SK-N-SH (cell line): ENCODE results near the gene SPON2. TPM values are rescaled to one million over a fixed set of nuclear protein-coding genes. Genes with fewer than 3 reads are reported as not detected.

Source experiments
- CTCF ChIA-PET: fragments of 300-600, 350-600 bp; formaldehyde crosslinking; extraction: SDS; loops from one replicate; lab custom pipeline; 2021; lab: Yijun Ruan, JAX
- POLR2A ChIA-PET: fragments of 350-600 bp; sonication (Branson Sonifier 250); formaldehyde crosslinking; extraction: SDS; loops from one replicate; lab custom pipeline; 2020; ENCODE audit warnings: antibody characterized with exemption, inconsistent platforms; lab: Yijun Ruan, JAX
- DNase-seq: peaks from one replicate; pipeline ENCODE4 v3.0.0; 2012
- H2AFZ ChIP-seq: fragments of 200-600 bp; sonication (generic); 2 replicates; pipeline ENCODE4 v1.8.1; 2016; ENCODE audit warnings: antibody characterized with exemption, mild to moderate bottlenecking, low read depth
- H3F3A ChIP-seq: fragments of 200-600 bp; sonication (generic); replicated peaks from 2 replicates; pipeline ENCODE3; 2016; ENCODE audit warnings: antibody characterized with exemption, mild to moderate bottlenecking; ENCODE audit not compliant: insufficient read depth
- H3K27ac ChIP-seq, 2 experiments: fragments of 200-500 bp in 1 of 2; fragments of 200-600 bp in 1 of 2; sonication (Bioruptor generic) in 1 of 2; sonication (generic), shearing (Covaris generic) in 1 of 2; 2 replicates each; pipeline versions ENCODE4 v1.5.1 to v1.6.1; 2014 to 2016; ENCODE audit warnings: low read depth in 2 of 2, inconsistent platforms in 1 of 2, low read length in 1 of 2, mild to moderate bottlenecking in 1 of 2, mixed read lengths in 1 of 2
- H3K27me3 ChIP-seq: fragments of 200-600 bp; sonication (generic), shearing (Covaris generic); 2 replicates; pipeline ENCODE4 v1.6.1; 2016; ENCODE audit warnings: mixed run types; ENCODE audit not compliant: insufficient read depth
- H3K36me3 ChIP-seq, 2 experiments: fragments of 200-500 bp in 1 of 2; fragments of 200-600 bp in 1 of 2; sonication (Bioruptor generic) in 1 of 2; sonication (generic) in 1 of 2; replicated peaks in 1 of 2; 2 replicates each; pipeline versions ENCODE3 to v1.5.1; 2014 to 2016; ENCODE audit warnings: low read length in 1 of 2, mild to moderate bottlenecking in 1 of 2; ENCODE audit not compliant: insufficient read depth in 2 of 2, control insufficient read depth in 1 of 2
- H3K4me1 ChIP-seq, 2 experiments: fragments of 200-500 bp in 1 of 2; fragments of 200-600 bp in 1 of 2; sonication (Bioruptor generic) in 1 of 2; sonication (generic), shearing (Covaris generic) in 1 of 2; 2 replicates each; pipeline versions ENCODE4 v1.5.1 to v1.6.1; 2014 to 2016; ENCODE audit warnings: low read depth in 1 of 2, low read length in 1 of 2, mixed run types in 1 of 2; ENCODE audit not compliant: insufficient read depth in 2 of 2, control insufficient read depth in 1 of 2
- H3K4me2 ChIP-seq: fragments of 200-600 bp; sonication (generic), shearing (Covaris generic); 2 replicates; pipeline ENCODE4 v1.6.1; 2017; ENCODE audit warnings: mixed run types
- H3K4me3 ChIP-seq, 2 experiments: fragments of 200-500 bp in 1 of 2; fragments of 200-600 bp in 1 of 2; sonication (Bioruptor generic) in 1 of 2; sonication (generic), shearing (Covaris generic) in 1 of 2; 2 replicates each; pipeline versions ENCODE4 v1.5.1 to v1.8.1; 2014 to 2016; ENCODE audit warnings: low read depth in 2 of 2, inconsistent platforms in 1 of 2, low read length in 1 of 2, mild to moderate bottlenecking in 1 of 2, mixed read lengths in 1 of 2, moderate library complexity in 1 of 2
- H3K79me2 ChIP-seq: fragments of 200-600 bp; sonication (generic); 2 replicates; pipeline ENCODE4 v1.8.1; 2017; ENCODE audit warnings: mild to moderate bottlenecking; ENCODE audit not compliant: insufficient read depth
- H3K9ac ChIP-seq: fragments of 200-600 bp; sonication (generic); 2 replicates; pipeline ENCODE4 v1.6.1; 2017; ENCODE audit warnings: mixed run types
- H3K9me2 ChIP-seq: fragments of 200-600 bp; sonication (generic); 2 replicates; pipeline ENCODE4 v1.6.1; 2017; ENCODE audit warnings: mixed run types
- H3K9me3 ChIP-seq: fragments of 200-600 bp; sonication (generic); 2 replicates; pipeline ENCODE4 v1.6.1; 2017; ENCODE audit warnings: mixed run types, mild to moderate bottlenecking, moderate library complexity
- H4K20me1 ChIP-seq: fragments of 200-600 bp; sonication (generic); 2 replicates; pipeline ENCODE4 v1.6.1; 2017; ENCODE audit warnings: mild to moderate bottlenecking, mixed run types; ENCODE audit not compliant: insufficient read depth
- ELF1 ChIP-seq: IDR thresholded peaks from 2 replicates; pipeline ENCODE4 v1.4.0; 2012
- EP300 ChIP-seq, 2 experiments: IDR thresholded peaks; 2 replicates each; pipeline versions ENCODE4 v1.4.0 to v1.6.1; 2012; ENCODE audit warnings: borderline replicate concordance in 1 of 2, low read depth in 1 of 2, low read length in 1 of 2
- EZH2phosphoT487 ChIP-seq: fragments of 200-600 bp; sonication (generic); IDR thresholded peaks from 2 replicates; pipeline ENCODE4 v1.6.1; 2017; ENCODE audit warnings: low read depth, mixed run types, mild to moderate bottlenecking, antibody characterized with exemption, moderate library complexity, borderline replicate concordance
- FOSL2 ChIP-seq: IDR thresholded peaks from 2 replicates; pipeline ENCODE4 v1.4.0; 2012; ENCODE audit warnings: low read depth, mild to moderate bottlenecking, moderate library complexity, borderline replicate concordance
- FOXM1 ChIP-seq: IDR thresholded peaks from 2 replicates; pipeline ENCODE4 v1.4.0; 2012; ENCODE audit warnings: low read depth, mild to moderate bottlenecking
- MXI1 ChIP-seq: IDR thresholded peaks from 2 replicates; pipeline ENCODE4 v1.6.1; 2012; ENCODE audit warnings: mild to moderate bottlenecking, low read depth, low read length, improper control_type of control experiment
- NFIC ChIP-seq: IDR thresholded peaks from 2 replicates; pipeline ENCODE4 v1.4.0; 2012; ENCODE audit warnings: borderline replicate concordance
- POLR2AphosphoS5 ChIP-seq: IDR thresholded peaks from 2 replicates; pipeline ENCODE4 v1.6.1; 2012; ENCODE audit warnings: low read depth, low read length
- RAD21 ChIP-seq: IDR thresholded peaks from 2 replicates; pipeline ENCODE4 v1.6.1; 2012; ENCODE audit warnings: mild to moderate bottlenecking, low read length
- RCOR1 ChIP-seq: fragments of 150-350 bp; IDR thresholded peaks from 2 replicates; pipeline ENCODE4 v1.6.1; 2017; ENCODE audit warnings: antibody characterized with exemption, low read length
- RFX5 ChIP-seq: IDR thresholded peaks from 2 replicates; pipeline ENCODE4 v1.6.1; 2012; ENCODE audit warnings: mild to moderate bottlenecking, improper control_type of control experiment, low read length
- RXRA ChIP-seq: IDR thresholded peaks from 2 replicates; pipeline ENCODE4 v1.4.0; 2012; ENCODE audit warnings: low read depth, mild to moderate bottlenecking, borderline replicate concordance
- TAF1 ChIP-seq: IDR thresholded peaks from 2 replicates; pipeline ENCODE4 v1.6.1; 2012; ENCODE audit warnings: low read depth, mild to moderate bottlenecking, low read length, moderate library complexity, borderline replicate concordance
- TCF12 ChIP-seq: IDR thresholded peaks from 2 replicates; pipeline ENCODE4 v1.4.0; 2012
- TEAD4 ChIP-seq: IDR thresholded peaks from 2 replicates; pipeline ENCODE4 v1.4.0; 2012; ENCODE audit warnings: mild to moderate bottlenecking, borderline replicate concordance; ENCODE audit not compliant: insufficient read depth
- YY1 ChIP-seq: IDR thresholded peaks from 2 replicates; pipeline ENCODE4 v1.4.0; 2012; ENCODE audit warnings: low read depth, mild to moderate bottlenecking
- WGBS: methylation state at CpG from one replicate; pipeline ENCODE4 v1.1.6; 2017; ENCODE audit warnings: low lambda C conversion rate; 5-methylcytosine and 5-hydroxymethylcytosine counted together
- polyA plus RNA-seq, 3 experiments: library from polyadenylated mRNA; depleted of rRNA; stranded (reverse); fragments of >200 nt; gene quantifications; 2 replicates each; pipeline ENCODE4 v1.2.3, GENCODE V29; 2012
- TF ChIP-seq, protein P1 (sequence below): IDR thresholded peaks from 2 replicates; pipeline ENCODE4 v1.4.0; 2012; ENCODE audit warnings: low read depth
- TF ChIP-seq, protein P2 (sequence below): IDR thresholded peaks from 2 replicates; pipeline ENCODE4 v1.4.0; 2012; ENCODE audit warnings: low read depth, borderline replicate concordance

Gene SPON2
- polyA plus RNA-seq, 1 of the 3 experiments (the other 2 are of a cell fraction): 11.4 TPM

DNA sequence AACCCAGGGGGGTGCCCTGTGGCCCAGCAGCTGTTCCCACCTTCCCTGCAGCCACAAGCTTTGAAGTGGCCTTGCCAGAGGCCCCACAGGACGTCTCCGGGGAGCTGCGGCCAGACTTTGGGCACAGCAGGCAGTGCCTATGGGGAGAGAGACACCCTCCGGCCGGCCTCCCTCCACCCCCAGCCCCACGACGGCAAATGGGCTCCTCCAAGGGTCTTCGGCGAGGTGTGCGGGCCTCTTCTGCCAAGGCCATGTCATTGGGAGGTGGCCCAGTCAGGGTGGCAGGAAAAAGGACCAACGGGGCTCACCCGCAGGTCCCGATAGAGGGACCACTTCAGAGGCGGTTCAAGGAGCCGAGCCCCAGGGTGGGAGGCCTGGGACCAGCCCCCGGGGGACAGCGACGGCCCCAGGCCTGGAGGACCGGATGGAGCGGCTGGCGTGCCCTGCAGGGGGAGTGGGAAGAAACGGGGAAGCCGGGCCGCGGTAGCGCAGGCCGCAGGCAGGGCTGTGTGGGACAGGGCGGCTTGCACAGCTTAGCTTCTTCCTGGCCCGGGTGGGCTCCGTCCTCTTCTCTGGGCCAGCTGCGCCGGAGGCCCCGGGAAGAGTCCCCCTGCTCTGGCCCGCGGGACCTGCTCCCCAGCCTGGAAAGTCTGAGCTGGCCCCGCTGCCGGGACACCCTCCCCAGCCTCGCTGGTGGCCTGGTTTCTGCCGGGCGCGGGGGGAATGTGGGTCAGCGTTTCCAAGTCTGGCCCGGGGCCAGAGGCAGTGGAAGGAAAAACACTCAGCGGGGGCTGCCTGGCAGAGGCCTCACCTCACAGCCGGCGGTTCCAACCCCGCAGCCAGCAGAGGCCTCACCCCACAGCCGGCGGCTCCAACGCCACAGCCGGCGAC is 21.9 kb upstream of the SPON2 start:
- ChIA-PET CTCF (interaction anchor here (0.7 to 1.3 kb wide), 5 partner anchors 11 to 158 kb away, joined by 3 read pairs; no protein-coding TSS in a partner anchor), POLR2A (no interaction called here)
- peak; percentile 31; the same call in 1 of the 2 replicates for TF ChIP-seq TCF12
- TF ChIP-seq RXRA: 0 out of 2 replicates have a peak, but pooled peaks have one; percentile 27
- no peak for TF ChIP-seq ELF1
- no peak for TF ChIP-seq EZH2phosphoT487
- 0 out of 2 replicates have a peak, but pooled peaks have one; percentile 8 for TF ChIP-seq TAF1
- TF ChIP-seq, protein P1, sequence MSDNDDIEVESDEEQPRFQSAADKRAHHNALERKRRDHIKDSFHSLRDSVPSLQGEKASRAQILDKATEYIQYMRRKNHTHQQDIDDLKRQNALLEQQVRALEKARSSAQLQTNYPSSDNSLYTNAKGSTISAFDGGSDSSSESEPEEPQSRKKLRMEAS: no peak
- TF ChIP-seq YY1: no peak
- TF ChIP-seq RCOR1: no peak
- TF ChIP-seq NFIC: peak; percentile 87
- TF ChIP-seq FOXM1: no peak
- Histone ChIP-seq H3K9me2 (no peaks in the 10 kb centered on the region), H3K4me2 (peak overlapping the region; percentile 72; the same call in 1 of the 2 replicates), H3K27me3 (no peaks in the 10 kb centered on the region), H3K79me2 (no peaks in the 10 kb centered on the region), H3K9ac (peak overlapping the region; percentile 62; the same call in 1 of the 2 replicates), H3K4me3 (peak overlapping the region; percentile 44 to 51; a peak in 3 of 4 replicates), H3F3A (peaks cover 26% of the 10 kb centered on the region), H3K9me3 (no peaks in the 10 kb centered on the region), H3K36me3 (peaks cover 0 to 3% of the 10 kb centered on the region in 2 experiments), H3K27ac (peak overlapping the region; percentile 31 to 73), H2AFZ (0 out of 2 replicates have a peak overlapping the region, but pooled peaks have one; percentile 41), H4K20me1 (no peaks in the 10 kb centered on the region), H3K4me1 (peaks cover 14 to 28% of the 10 kb centered on the region in 2 experiments; a peak in 3 of 4 replicates)
- WGBS: 62% methylated on average over 11 of the region's 52 CpGs
- DNase-seq: peak; percentile 87

DNA sequence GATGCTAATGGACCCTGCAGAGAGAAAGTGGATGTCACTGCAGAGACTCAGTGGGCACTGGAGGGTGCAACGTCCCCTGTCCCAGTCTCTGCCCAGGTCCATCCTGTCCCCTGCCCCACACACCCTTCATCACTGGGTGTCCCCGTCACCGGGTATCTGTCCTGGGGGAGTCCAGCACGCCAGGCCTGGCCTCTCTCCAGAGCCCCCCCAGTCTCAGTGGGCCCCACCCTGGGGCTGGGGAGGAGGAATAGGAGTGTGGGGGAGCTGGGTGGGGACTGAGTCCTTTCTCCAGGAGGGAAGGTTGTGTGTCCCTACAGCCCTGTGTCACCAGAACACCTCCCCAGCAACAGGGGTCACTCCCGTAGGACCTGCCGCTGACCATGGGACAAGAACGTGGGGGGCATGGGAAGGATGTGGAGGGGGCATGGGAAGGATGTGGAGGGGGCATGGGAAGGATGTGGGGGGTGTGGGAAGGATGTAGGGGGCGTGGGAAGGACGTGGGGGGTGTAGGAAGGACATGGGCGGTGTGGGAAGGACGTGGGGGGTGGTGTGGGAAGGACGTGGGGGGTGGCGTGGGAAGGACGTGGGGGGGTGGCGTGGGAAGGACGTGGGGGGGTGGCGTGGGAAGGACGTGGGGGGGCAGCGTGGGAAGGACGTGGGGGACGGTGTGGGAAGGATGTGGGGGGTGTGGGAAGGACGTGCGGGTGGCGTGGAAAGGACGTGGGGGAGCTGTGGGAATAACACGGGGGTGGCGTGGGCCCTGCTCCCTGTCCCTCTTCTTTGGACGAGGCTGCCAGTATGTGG is 21.0 kb upstream of the SPON2 start:
- H3K27ac ChIP-seq: peak overlapping the region in 1 of 2 experiments; percentile 89; a peak in 3 of 4 replicates
- H3K9me3 ChIP-seq: no peaks in the 10 kb centered on the region
- TF ChIP-seq, protein P1: no peak
- TF ChIP-seq YY1: no peak
- TF ChIP-seq MXI1: no peak
- no peak for TF ChIP-seq RFX5
- no peak for TF ChIP-seq EP300 (IDR thresholded peaks at IDR 0.05; ENCODE audit: borderline replicate concordance in 1 of 2, low read depth in 1 of 2, low read length in 1 of 2)
- no peak for TF ChIP-seq RAD21
- TF ChIP-seq, protein P2, sequence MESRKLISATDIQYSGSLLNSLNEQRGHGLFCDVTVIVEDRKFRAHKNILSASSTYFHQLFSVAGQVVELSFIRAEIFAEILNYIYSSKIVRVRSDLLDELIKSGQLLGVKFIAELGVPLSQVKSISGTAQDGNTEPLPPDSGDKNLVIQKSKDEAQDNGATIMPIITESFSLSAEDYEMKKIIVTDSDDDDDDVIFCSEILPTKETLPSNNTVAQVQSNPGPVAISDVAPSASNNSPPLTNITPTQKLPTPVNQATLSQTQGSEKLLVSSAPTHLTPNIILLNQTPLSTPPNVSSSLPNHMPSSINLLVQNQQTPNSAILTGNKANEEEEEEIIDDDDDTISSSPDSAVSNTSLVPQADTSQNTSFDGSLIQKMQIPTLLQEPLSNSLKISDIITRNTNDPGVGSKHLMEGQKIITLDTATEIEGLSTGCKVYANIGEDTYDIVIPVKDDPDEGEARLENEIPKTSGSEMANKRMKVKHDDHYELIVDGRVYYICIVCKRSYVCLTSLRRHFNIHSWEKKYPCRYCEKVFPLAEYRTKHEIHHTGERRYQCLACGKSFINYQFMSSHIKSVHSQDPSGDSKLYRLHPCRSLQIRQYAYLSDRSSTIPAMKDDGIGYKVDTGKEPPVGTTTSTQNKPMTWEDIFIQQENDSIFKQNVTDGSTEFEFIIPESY: no peak
- no peak for TF ChIP-seq FOXM1
- TF ChIP-seq FOSL2: no peak
- TF ChIP-seq RCOR1: no peak
- no peak for TF ChIP-seq TEAD4
- no peak for TF ChIP-seq POLR2AphosphoS5
- H3F3A ChIP-seq: peaks cover 25% of the 10 kb centered on the region
- no peaks in the 10 kb centered on the region for H3K79me2 ChIP-seq
- peaks cover 0 to 3% of the 10 kb centered on the region in 2 experiments for H3K36me3 ChIP-seq
- H3K9ac ChIP-seq: no peak overlapping the region
- H3K4me1 ChIP-seq: peaks cover 14 to 28% of the 10 kb centered on the region in 2 experiments; a peak in 3 of 4 replicates
- no peaks in the 10 kb centered on the region for H4K20me1 ChIP-seq
- POLR2A ChIA-PET: interaction anchor here (1.0 kb wide), 1 partner anchor 11 kb away, joined by 3 read pairs; no protein-coding TSS in a partner anchor
- no peaks in the 10 kb centered on the region for H3K27me3 ChIP-seq
- CTCF ChIA-PET: interaction anchor here (1.1 kb wide), 1 partner anchor 75 kb away, joined by 3 read pairs; no protein-coding TSS in a partner anchor
- peak overlapping the region in 1 of 2 experiments; percentile 44; a peak in 1 of 4 replicates for H3K4me3 ChIP-seq
- WGBS: 69% methylated on average over 27 of the region's 28 CpGs
- H2AFZ ChIP-seq: no peak overlapping the region
- H3K4me2 ChIP-seq: peak overlapping the region; percentile 72; the same call in 1 of the 2 replicates
- no peaks in the 10 kb centered on the region for H3K9me2 ChIP-seq
- DNase-seq: peak; percentile 52
